H1 (cell line): Measurements from ENCODE around the gene GCLC. TPM values are rescaled to one million over a fixed set of nuclear protein-coding genes. Genes with fewer than 3 reads are reported as not detected.

Experiments
- CTCF ChIA-PET: fragments of 300-600 bp; sonication (Branson Sonifier 250); formaldehyde crosslinking; loops from one replicate; lab custom pipeline; 2021; ENCODE audit not compliant: partially characterized antibody; lab: Charles Lee
- POLR2A ChIA-PET: fragments of 300-600 bp; sonication (Branson Sonifier 250); formaldehyde crosslinking; loops from one replicate; lab custom pipeline; 2021; ENCODE audit warnings: inconsistent platforms; ENCODE audit not compliant: partially characterized antibody; lab: Charles Lee
- DNase-seq, 2 experiments: peaks; one replicate each; pipeline versions ENCODE4 v3.0.0 to v3.0.0-alpha.2; 2010 to 2022; ENCODE audit warnings: low spot score in 2 of 2, low read depth in 1 of 2, mixed read lengths in 1 of 2
- FAIRE-seq: peaks from 2 replicates; lab custom pipeline; 2011; peaks lifted over from hg19 to GRCh38; lab: Jason Lieb, UNC
- H2AFZ ChIP-seq: 2 replicates; pipeline ENCODE4 v1.8.1; 2012; ENCODE audit warnings: low read length, inconsistent platforms
- H2AK5ac ChIP-seq: 2 replicates; pipeline ENCODE4 v1.6.1; 2013; ENCODE audit warnings: low read depth, low read length
- H2BK120ac ChIP-seq: replicated peaks from 2 replicates; pipeline ENCODE3; 2013; ENCODE audit warnings: low read depth, low read length, inconsistent platforms
- H2BK12ac ChIP-seq: 2 replicates; pipeline ENCODE4 v1.6.1; 2013; ENCODE audit warnings: low read depth, low read length
- H2BK15ac ChIP-seq: 2 replicates; pipeline ENCODE4 v1.6.1; 2013; ENCODE audit warnings: low read length
- H2BK20ac ChIP-seq: 2 replicates; pipeline ENCODE4 v1.6.1; 2013; ENCODE audit warnings: low read length
- H2BK5ac ChIP-seq: 2 replicates; pipeline ENCODE4 v1.6.1; 2013; ENCODE audit warnings: low read depth, low read length
- H3K14ac ChIP-seq: 2 replicates; pipeline ENCODE4 v1.6.1; 2013; ENCODE audit warnings: inconsistent platforms; ENCODE audit not compliant: insufficient read length
- H3K18ac ChIP-seq: 2 replicates; pipeline ENCODE4 v1.6.1; 2013; ENCODE audit warnings: low read length; ENCODE audit errors: extremely low read depth
- H3K23ac ChIP-seq: 2 replicates; pipeline ENCODE4 v1.6.1; 2013; ENCODE audit warnings: inconsistent platforms; ENCODE audit not compliant: insufficient read length
- H3K23me2 ChIP-seq: 2 replicates; pipeline ENCODE4 v1.6.1; 2013; ENCODE audit warnings: low read depth, low read length
- H3K27ac ChIP-seq: 2 replicates; pipeline ENCODE4 v1.6.1; 2011; ENCODE audit warnings: low read depth, low read length, inconsistent platforms
- H3K27me3 ChIP-seq, 4 experiments: replicated peaks in 1 of 4; 1 replicate in 1 of 4; 2 replicates in 3 of 4; pipeline versions ENCODE4 v1.6.1 to v1.8.1; 2011 to 2013; ENCODE audit warnings: low read length in 3 of 4, mild to moderate bottlenecking in 3 of 4, inconsistent platforms in 2 of 4, mixed read lengths in 2 of 4, moderate library complexity in 1 of 4; ENCODE audit not compliant: control insufficient read depth in 3 of 4, insufficient read depth in 3 of 4; ENCODE audit errors: extremely low read depth in 1 of 4
- H3K36me3 ChIP-seq, 4 experiments: 2 replicates each; pipeline versions ENCODE4 v1.6.1 to v1.8.1; 2011 to 2013; ENCODE audit warnings: mild to moderate bottlenecking in 4 of 4, low read length in 3 of 4, moderate library complexity in 2 of 4, control low read depth in 1 of 4, inconsistent platforms in 1 of 4; ENCODE audit not compliant: insufficient read depth in 4 of 4, control insufficient read depth in 2 of 4
- H3K4ac ChIP-seq: replicated peaks from 2 replicates; pipeline ENCODE3; 2013; ENCODE audit warnings: low read length, low read depth, mixed read lengths, inconsistent platforms; ENCODE audit not compliant: insufficient read length
- H3K4me1 ChIP-seq, 4 experiments: replicated peaks in 1 of 4; 1 replicate in 1 of 4; 2 replicates in 3 of 4; pipeline versions ENCODE4 v1.6.1 to v1.8.1; 2011 to 2013; ENCODE audit warnings: low read length in 3 of 4, inconsistent platforms in 2 of 4, mixed read lengths in 1 of 4; ENCODE audit not compliant: insufficient read depth in 4 of 4, control insufficient read depth in 3 of 4
- H3K4me2 ChIP-seq, 2 experiments: 2 replicates each; pipeline versions ENCODE4 v1.6.1 to v1.8.1; 2011 to 2013; ENCODE audit warnings: low read depth in 2 of 2, low read length in 2 of 2, control low read depth in 1 of 2, inconsistent platforms in 1 of 2, mild to moderate bottlenecking in 1 of 2; ENCODE audit not compliant: insufficient read depth in 1 of 2
- H3K4me3 ChIP-seq, 4 experiments: fragments of 200-600, 300-600 bp in 1 of 4; sonication (generic), shearing (Covaris generic), sonication (Bioruptor Twin) in 1 of 4; 2 replicates each; pipeline versions ENCODE4 v1.5.1 to v1.8.1; 2011 to 2016; ENCODE audit warnings: low read length in 4 of 4, low read depth in 3 of 4, control low read depth in 2 of 4, inconsistent platforms in 2 of 4, mild to moderate bottlenecking in 2 of 4, mixed read lengths in 1 of 4, moderate library complexity in 1 of 4; ENCODE audit not compliant: insufficient read depth in 2 of 4; ENCODE audit errors: extremely low read depth in 1 of 4
- H3K56ac ChIP-seq: replicated peaks from 2 replicates; pipeline ENCODE3; 2013; ENCODE audit warnings: low read depth, mild to moderate bottlenecking, mixed read lengths, low read length, inconsistent platforms; ENCODE audit not compliant: insufficient read length
- H3K79me1 ChIP-seq: 2 replicates; pipeline ENCODE4 v1.6.1; 2013; ENCODE audit warnings: low read depth, low read length, control low read depth
- H3K79me2 ChIP-seq, 2 experiments: 2 replicates each; pipeline versions ENCODE4 v1.6.1 to v1.8.1; 2012 to 2013; ENCODE audit warnings: low read length in 2 of 2, mild to moderate bottlenecking in 2 of 2, inconsistent platforms in 1 of 2; ENCODE audit not compliant: insufficient read depth in 2 of 2, control insufficient read depth in 1 of 2
- H3K9ac ChIP-seq, 4 experiments: replicated peaks in 1 of 4; 1 replicate in 1 of 4; 2 replicates in 3 of 4; pipeline versions ENCODE4 v1.6.1 to v1.8.1; 2011 to 2013; ENCODE audit warnings: low read depth in 3 of 4, low read length in 3 of 4, control low read depth in 2 of 4, mild to moderate bottlenecking in 2 of 4, moderate library complexity in 2 of 4, inconsistent platforms in 1 of 4; ENCODE audit errors: extremely low read depth in 1 of 4
- H3K9me3 ChIP-seq, 2 experiments: 2 replicates each; pipeline versions ENCODE4 v1.6.1 to v1.8.1; 2012 to 2013; ENCODE audit warnings: mild to moderate bottlenecking in 2 of 2, moderate library complexity in 2 of 2, control low read depth in 1 of 2, inconsistent platforms in 1 of 2, low read depth in 1 of 2, low read length in 1 of 2, mixed read lengths in 1 of 2; ENCODE audit not compliant: insufficient read depth in 2 of 2
- H4K20me1 ChIP-seq, 2 experiments: replicated peaks in 1 of 2; 2 replicates each; pipeline versions ENCODE3 to v1.8.1; 2011 to 2013; ENCODE audit warnings: inconsistent platforms in 2 of 2, low read length in 2 of 2, mild to moderate bottlenecking in 1 of 2; ENCODE audit not compliant: insufficient read depth in 2 of 2, control insufficient read depth in 1 of 2
- H4K5ac ChIP-seq: 2 replicates; pipeline ENCODE4 v1.6.1; 2013; ENCODE audit warnings: low read length, low read depth, mixed read lengths, inconsistent platforms; ENCODE audit not compliant: insufficient read length
- H4K8ac ChIP-seq: 2 replicates; pipeline ENCODE4 v1.8.0; 2013; ENCODE audit warnings: mild to moderate bottlenecking, moderate library complexity, low read length, inconsistent platforms; ENCODE audit not compliant: insufficient read depth; ENCODE audit errors: extremely low read depth
- H4K91ac ChIP-seq: replicated peaks from 2 replicates; pipeline ENCODE3; 2013; ENCODE audit warnings: low read length, mixed read lengths, inconsistent platforms; ENCODE audit not compliant: insufficient read length
- BCL11A ChIP-seq, 2 experiments: IDR thresholded peaks; one replicate each; pipeline ENCODE4 v1.6.1; 2011; ENCODE audit warnings: low read depth in 2 of 2, low read length in 2 of 2, mild to moderate bottlenecking in 2 of 2
- CHD1 ChIP-seq: IDR thresholded peaks from 2 replicates; pipeline ENCODE4 v1.6.1; 2012; ENCODE audit warnings: low read depth, low read length, improper control_type of control experiment
- JUN ChIP-seq: IDR thresholded peaks from 2 replicates; pipeline ENCODE4 v1.6.1; 2011; ENCODE audit warnings: low read depth, mild to moderate bottlenecking, improper control_type of control experiment, low read length
- RNF2 ChIP-seq: fragments of 200-900, 300-1000 bp; sonication (generic); IDR thresholded peaks from 2 replicates; pipeline ENCODE4 v1.7.1; 2016; ENCODE audit warnings: borderline replicate concordance, low read depth, mild to moderate bottlenecking, antibody characterized with exemption, low read length; ENCODE audit not compliant: poor library complexity, severe bottlenecking; ENCODE audit errors: missing control alignments
- SIRT6 ChIP-seq: IDR thresholded peaks from one replicate; pipeline ENCODE4 v1.7.1; 2012; ENCODE audit warnings: low read length, inconsistent platforms
- SIX5 ChIP-seq: IDR thresholded peaks from 2 replicates; pipeline ENCODE4 v1.6.1; 2011; ENCODE audit warnings: mild to moderate bottlenecking, low read depth, low read length
- USF2 ChIP-seq: IDR thresholded peaks from 2 replicates; pipeline ENCODE4 v1.6.1; 2011; ENCODE audit warnings: low read length, improper control_type of control experiment
- WGBS, 2 experiments: shearing (Covaris generic) in 1 of 2; methylation state at CpG; one replicate each; pipeline versions ENCODE4 v1.1.6 to v1.1.7; 2013 to 2015; ENCODE audit warnings: low lambda C conversion rate in 2 of 2, mixed read lengths in 2 of 2, inconsistent platforms in 1 of 2, low coverage in 1 of 2, missing lambda C conversion rate in 1 of 2; ENCODE audit not compliant: insufficient replicate concordance in 2 of 2, insufficient coverage in 1 of 2, insufficient read length in 1 of 2; ENCODE audit errors: extremely low coverage in 1 of 2, missing lambda C conversion rate in 1 of 2; 5-methylcytosine and 5-hydroxymethylcytosine counted together
- polyA plus RNA-seq, 7 experiments: library from polyadenylated mRNA; depleted of rRNA in 3 of 7; stranded (reverse) in 5 of 7; unstranded in 2 of 7; fragments of >200 nt in 5 of 7; fragments of 200-250 nt in 2 of 7; gene quantifications; 1 replicate in 5 of 7; 2 replicates in 1 of 7; 4 replicates in 1 of 7; pipeline versions ENCODE4 v1.2.1 to v1.2.3, GENCODE V29; 2011 to 2013; ENCODE audit warnings: missing spikeins in 2 of 7, mixed read lengths in 2 of 7
- total RNA-seq: library from RNA; stranded (reverse); fragmentation: NEBNext Ultra II Directional; extraction: Animal tissue kit (Norgen Biotek cat#: 25700); gene quantifications from 2 replicates; pipeline ENCODE4 v1.2.1, GENCODE V29; 2021

Gene GCLC
- total and polyA plus RNA-seq, 2 of the 8 experiments (the other 6 are each of a cell fraction or from before 2014, with no cell fraction given): 15.8 to 54.0 TPM

- no peak for TF ChIP-seq JUN
- TF ChIP-seq BCL11A (IDR thresholded peaks at IDR 0.05; ENCODE audit: low read depth in 2 of 2, low read length in 2 of 2): no peak
- TF ChIP-seq SIRT6: no peak
- TF ChIP-seq USF2: no peak
- TF ChIP-seq CHD1: no peak
- no peak for TF ChIP-seq SIX5
- no peak for TF ChIP-seq RNF2
- CTCF ChIA-PET: interaction anchor here (1.1 to 1.8 kb wide), 2 partner anchors 9 to 15 kb away, joined by 4 to 6 read pairs; no protein-coding TSS in a partner anchor
- POLR2A ChIA-PET: no interaction called here
Observed at GRCh38 chr6:53464483-53464882, 80.4 kb downstream of the GCLC start.

More at GRCh38 chr6:53464483-53464882, 80.4 kb downstream of the GCLC start:
- H2BK12ac ChIP-seq: no peak overlapping the region
- no peaks in the 10 kb centered on the region for H3K9me3 ChIP-seq
- H3K4ac ChIP-seq: no peak overlapping the region
- no peak overlapping the region for H4K5ac ChIP-seq
- no peak overlapping the region for H3K23ac ChIP-seq
- H3K56ac ChIP-seq: no peak overlapping the region
- H2BK120ac ChIP-seq: no peak overlapping the region
- H2BK5ac ChIP-seq: no peak overlapping the region
- no peak overlapping the region for H3K27ac ChIP-seq
- no peak overlapping the region for H2AK5ac ChIP-seq
- H3K27me3 ChIP-seq: no peaks in the 10 kb centered on the region
- no peaks in the 10 kb centered on the region for H4K20me1 ChIP-seq
- H3K4me3 ChIP-seq: no peak overlapping the region
- H3K23me2 ChIP-seq: no peaks in the 10 kb centered on the region
- FAIRE-seq (no peak), DNase-seq (no peak)
- no peak overlapping the region for H2BK20ac ChIP-seq
- H2AFZ ChIP-seq: no peak overlapping the region
- no peak overlapping the region for H3K4me2 ChIP-seq
- no peak overlapping the region for H4K8ac ChIP-seq
- no peaks in the 10 kb centered on the region for H3K79me1 ChIP-seq
- H3K9ac ChIP-seq: no peak overlapping the region
- no peaks in the 10 kb centered on the region for H3K79me2 ChIP-seq
- no peak overlapping the region for H4K91ac ChIP-seq
- no peak overlapping the region for H3K14ac ChIP-seq
- H3K4me1 ChIP-seq: no peaks in the 10 kb centered on the region
- H3K36me3 ChIP-seq: no peaks in the 10 kb centered on the region
- no peak overlapping the region for H2BK15ac ChIP-seq
- 95% methylated on average over 5 of the region's 5 CpGs; no CpG with 5 or more reads in 1 of the 2 experiments for WGBS, 2 experiments
- H3K18ac ChIP-seq: no peak overlapping the region
